GM12865 (cell line): Measurements from ENCODE around the gene UBE2M.

Experiments
- DNase-seq: peaks from one replicate; pipeline ENCODE4 v3.0.0; 2010; ENCODE audit warnings: low read depth
- H3K4me3 ChIP-seq: 2 replicates; pipeline ENCODE4 v1.5.1; 2011; ENCODE audit warnings: mild to moderate bottlenecking, low read depth, low read length, control low read depth
- CTCF ChIP-seq: IDR thresholded peaks from 2 replicates; pipeline ENCODE4 v1.5.1; 2011; ENCODE audit warnings: low read length, control low read depth, low read depth, inconsistent platforms; ENCODE audit not compliant: insufficient read depth; ENCODE audit errors: missing control alignments

Gene UBE2M

GRCh38 chr19:58516246-58516836, 42.1 kb downstream of the UBE2M start:
- TF ChIP-seq CTCF = no peak
- no peak for DNase-seq
- no peak overlapping the region for H3K4me3 ChIP-seq

- TF ChIP-seq CTCF = no peak
- no peak for DNase-seq
- H3K4me3 ChIP-seq = no peak overlapping the region
Observed at GRCh38 chr19:58515259-58515658, 43.2 kb downstream of the UBE2M start.

GRCh38 chr19:58514564-58515022, 43.8 kb downstream of the UBE2M start:
- no peak for DNase-seq
- peak overlapping the region; percentile 97 for H3K4me3 ChIP-seq
- TF ChIP-seq CTCF = no peak

- DNase-seq = peak; percentile 99
- peak; percentile 98 for TF ChIP-seq CTCF
- H3K4me3 ChIP-seq = peak overlapping the region; percentile 97
Observed at GRCh38 chr19:58513694-58514563, 44.5 kb downstream of the UBE2M start.

- H3K4me3 ChIP-seq = peak overlapping the region; percentile 28
- DNase-seq = no peak
- no peak for TF ChIP-seq CTCF
Observed at GRCh38 chr19:58513213-58513693, 45.2 kb downstream of the UBE2M start.

GRCh38 chr19:58511353-58512208, 46.8 kb downstream of the UBE2M start, which contains the start of gene SLC27A5:
Gene SLC27A5, minus strand, starts transcription at chr19:58511992. Its CDS starts 37 bp downstream, at chr19:58511955.
- no peak for TF ChIP-seq CTCF
- peak; percentile 6 for DNase-seq
- no peak within 1 kb of the TSS for H3K4me3 ChIP-seq
